Keratinocyte (primary cell): ENCODE data around the gene EGFLAM. TPM values are rescaled to one million over a fixed set of nuclear protein-coding genes. Genes with fewer than 3 reads are reported as not detected.

Experiments used
- DNase-seq: peaks from one replicate; pipeline ENCODE4 v3.0.0-alpha.2; 2011; ENCODE audit warnings: low read depth, missing footprints, low spot score
- FAIRE-seq: peaks from 2 replicates; lab custom pipeline; 2011; peaks lifted over from hg19 to GRCh38; lab: Jason Lieb, UNC
- H2AFZ ChIP-seq: 2 replicates; pipeline ENCODE4 v1.6.0; 2012; ENCODE audit warnings: low read length, control low read depth, inconsistent platforms; ENCODE audit not compliant: control insufficient read depth
- H3K27ac ChIP-seq: 2 replicates; pipeline ENCODE4 v1.5.1; 2011; ENCODE audit warnings: low read length; ENCODE audit not compliant: control insufficient read depth, insufficient read depth
- H3K27me3 ChIP-seq: 3 replicates; pipeline ENCODE4 v1.6.0; 2011; ENCODE audit warnings: low read length; ENCODE audit not compliant: control insufficient read depth, insufficient read depth; ENCODE audit errors: extremely low read depth
- H3K36me3 ChIP-seq, 2 experiments: 2 replicates in 1 of 2; 3 replicates in 1 of 2; pipeline ENCODE4 v1.5.1; 2011; ENCODE audit warnings: low read length in 2 of 2, mild to moderate bottlenecking in 1 of 2; ENCODE audit not compliant: control insufficient read depth in 2 of 2, insufficient read depth in 2 of 2; ENCODE audit errors: extremely low read depth in 1 of 2
- H3K4me1 ChIP-seq: 3 replicates; pipeline ENCODE4 v1.5.1; 2011; ENCODE audit warnings: low read length; ENCODE audit not compliant: control insufficient read depth, insufficient read depth; ENCODE audit errors: extremely low read depth
- H3K4me2 ChIP-seq: 3 replicates; pipeline ENCODE4 v1.6.0; 2011; ENCODE audit warnings: low read depth, low read length; ENCODE audit not compliant: control insufficient read depth, insufficient read depth; ENCODE audit errors: extremely low read depth
- H3K4me3 ChIP-seq, 3 experiments: fragments of 200-600 bp in 1 of 3; sonication (generic) in 1 of 3; 2 replicates in 2 of 3; 3 replicates in 1 of 3; pipeline ENCODE4 v1.5.1; 2011 to 2016; ENCODE audit warnings: low read length in 3 of 3, mild to moderate bottlenecking in 3 of 3, control low read depth in 2 of 3, inconsistent platforms in 1 of 3, low read depth in 1 of 3, mixed read lengths in 1 of 3, mixed run types in 1 of 3, moderate library complexity in 1 of 3; ENCODE audit not compliant: control insufficient read depth in 2 of 3, insufficient read depth in 2 of 3; ENCODE audit errors: extremely low read depth in 1 of 3
- H3K79me2 ChIP-seq: 2 replicates; pipeline ENCODE4 v1.6.0; 2012; ENCODE audit warnings: low read length; ENCODE audit not compliant: control insufficient read depth, insufficient read depth
- H3K9ac ChIP-seq: 3 replicates; pipeline ENCODE4 v1.6.0; 2011; ENCODE audit warnings: low read length; ENCODE audit not compliant: control insufficient read depth, insufficient read depth; ENCODE audit errors: extremely low read depth
- H3K9me1 ChIP-seq: 3 replicates; pipeline ENCODE4 v1.6.0; 2011; ENCODE audit warnings: low read length; ENCODE audit not compliant: control insufficient read depth, insufficient read depth; ENCODE audit errors: extremely low read depth
- H3K9me3 ChIP-seq: 2 replicates; pipeline ENCODE4 v1.5.1; 2012; ENCODE audit warnings: low read depth, low read length; ENCODE audit not compliant: control insufficient read depth
- H4K20me1 ChIP-seq: 3 replicates; pipeline ENCODE4 v1.6.0; 2011; ENCODE audit warnings: low read length; ENCODE audit not compliant: control insufficient read depth, insufficient read depth; ENCODE audit errors: extremely low read depth
- EZH2 ChIP-seq: IDR thresholded peaks from one replicate; pipeline ENCODE4 v1.6.1; 2012; ENCODE audit warnings: inconsistent platforms, mild to moderate bottlenecking, low read length, moderate library complexity
- dilution Hi-C: fragments of 300-500 bp; cut with MboI; formaldehyde crosslinking; loops from one replicate; pipeline ENCODE4 v1.7.0; 2020; ENCODE audit warnings: low sequenced_read_pairs; ENCODE audit not compliant: extremely low pct_ligation_motif_present
- polyA plus RNA-seq, 5 experiments: library from polyadenylated mRNA; depleted of rRNA in 3 of 5; stranded (reverse) in 3 of 5; stranded (forward) in 1 of 5; unstranded in 1 of 5; fragments of >200 nt; gene quantifications; 1 replicate in 1 of 5; 2 replicates in 3 of 5; 3 replicates in 1 of 5; pipeline versions ENCODE4 v1.2.1 to v1.2.3, GENCODE V29; 2011 to 2012; ENCODE audit warnings: missing spikeins in 2 of 5, low read depth in 1 of 5, low replicate concordance in 1 of 5
- TF ChIP-seq, protein P1 (sequence below), 3 experiments: IDR thresholded peaks in 1 of 3; conservative IDR thresholded peaks in 1 of 3; optimal IDR thresholded peaks in 1 of 3; 2 replicates in 2 of 3; 3 replicates in 1 of 3; pipeline versions ENCODE3 to v1.5.1; 2011; ENCODE audit warnings: low read length in 3 of 3, mild to moderate bottlenecking in 3 of 3, moderate library complexity in 2 of 3, control low read depth in 1 of 3, inconsistent platforms in 1 of 3; ENCODE audit not compliant: insufficient read depth in 2 of 3; ENCODE audit errors: extremely low read depth in 1 of 3

Gene EGFLAM
- polyA plus RNA-seq, 1 donor (not counting 4 experiments of a cell fraction or from before 2014, with no cell fraction given), result not detected

- Histone ChIP-seq H3K9me3 (no peaks in the 10 kb centered on the region), H3K9ac (no peak overlapping the region), H3K9me1 (no peaks in the 10 kb centered on the region), H3K4me1 (peaks cover 19% of the 10 kb centered on the region), H3K4me3 (no peak overlapping the region), H3K79me2 (no peaks in the 10 kb centered on the region), H3K27me3 (no peaks in the 10 kb centered on the region), H3K36me3 (no peaks in the 10 kb centered on the region), H4K20me1 (no peaks in the 10 kb centered on the region), H3K27ac (no peak overlapping the region), H2AFZ (no peak overlapping the region), H3K4me2 (no peak overlapping the region)
- FAIRE-seq (no peak), DNase-seq (no peak)
- TF ChIP-seq, protein P1, sequence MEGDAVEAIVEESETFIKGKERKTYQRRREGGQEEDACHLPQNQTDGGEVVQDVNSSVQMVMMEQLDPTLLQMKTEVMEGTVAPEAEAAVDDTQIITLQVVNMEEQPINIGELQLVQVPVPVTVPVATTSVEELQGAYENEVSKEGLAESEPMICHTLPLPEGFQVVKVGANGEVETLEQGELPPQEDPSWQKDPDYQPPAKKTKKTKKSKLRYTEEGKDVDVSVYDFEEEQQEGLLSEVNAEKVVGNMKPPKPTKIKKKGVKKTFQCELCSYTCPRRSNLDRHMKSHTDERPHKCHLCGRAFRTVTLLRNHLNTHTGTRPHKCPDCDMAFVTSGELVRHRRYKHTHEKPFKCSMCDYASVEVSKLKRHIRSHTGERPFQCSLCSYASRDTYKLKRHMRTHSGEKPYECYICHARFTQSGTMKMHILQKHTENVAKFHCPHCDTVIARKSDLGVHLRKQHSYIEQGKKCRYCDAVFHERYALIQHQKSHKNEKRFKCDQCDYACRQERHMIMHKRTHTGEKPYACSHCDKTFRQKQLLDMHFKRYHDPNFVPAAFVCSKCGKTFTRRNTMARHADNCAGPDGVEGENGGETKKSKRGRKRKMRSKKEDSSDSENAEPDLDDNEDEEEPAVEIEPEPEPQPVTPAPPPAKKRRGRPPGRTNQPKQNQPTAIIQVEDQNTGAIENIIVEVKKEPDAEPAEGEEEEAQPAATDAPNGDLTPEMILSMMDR (optimal IDR thresholded peaks at IDR 0.05 in 1 of 3, IDR thresholded peaks at IDR 0.05 in 1 of 3, conservative IDR thresholded peaks at IDR 0.05 in 1 of 3; ENCODE audit: extremely low read depth in 1 of 3, insufficient read depth in 2 of 3, low read length in 3 of 3), result no peak
- TF ChIP-seq EZH2, result no peak
- dilution Hi-C loops, result no loop called here
These were observed 166.0 kb downstream of the EGFLAM start for GRCh38 chr5:38424148-38425060.

DNA sequence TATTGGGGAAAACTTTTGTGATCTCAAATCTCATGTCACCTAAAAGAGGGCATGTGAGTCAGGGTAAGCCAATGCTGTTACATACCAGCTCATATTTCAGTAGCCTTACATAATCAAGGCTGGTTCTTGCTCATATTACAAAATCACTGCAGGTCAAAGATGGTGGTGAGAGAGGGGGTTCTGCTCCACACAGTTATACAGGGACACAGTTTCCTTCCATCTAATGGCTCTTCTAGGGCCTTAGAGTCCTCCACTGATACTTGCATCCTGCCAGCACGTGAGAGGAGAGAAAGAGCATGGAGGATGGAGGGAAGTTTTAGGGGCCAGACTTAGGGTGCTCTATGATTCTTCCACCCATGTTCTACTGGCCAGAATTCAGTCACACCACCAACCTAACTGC, 168.1 kb downstream of the EGFLAM start:
- FAIRE-seq, result no peak
- Histone ChIP-seq H3K4me3 (no peak overlapping the region), H3K27me3 (no peaks in the 10 kb centered on the region), H2AFZ (peak overlapping the region; percentile 45), H3K9me1 (no peaks in the 10 kb centered on the region), H3K27ac (peak overlapping the region; percentile 69), H3K4me1 (peaks cover 19% of the 10 kb centered on the region), H4K20me1 (no peaks in the 10 kb centered on the region), H3K9ac (no peak overlapping the region), H3K79me2 (no peaks in the 10 kb centered on the region), H3K36me3 (no peaks in the 10 kb centered on the region), H3K9me3 (no peaks in the 10 kb centered on the region), H3K4me2 (peak overlapping the region; percentile 55)
- TF ChIP-seq EZH2, result no peak
- TF ChIP-seq, protein P1 (optimal IDR thresholded peaks at IDR 0.05 in 1 of 3, IDR thresholded peaks at IDR 0.05 in 1 of 3, conservative IDR thresholded peaks at IDR 0.05 in 1 of 3; ENCODE audit: extremely low read depth in 1 of 3, insufficient read depth in 2 of 3, low read length in 3 of 3), result no peak
- no peak for DNase-seq
- dilution Hi-C loops, result no loop called here
